Measurements from ENCODE around the gene ITPKB.

GRCh38 chr1:226604560-226605317 lies 134.3 kb downstream of the ITPKB start:
- TF ChIP-seq POLR2A (IDR thresholded peaks at IDR 0.05) (no peak), CTCF (IDR thresholded peaks at IDR 0.05) (no peak), POLR2AphosphoS5 (IDR thresholded peaks at IDR 0.05) (no peak), EP300 (IDR thresholded peaks at IDR 0.05) (no peak)
